ENCODE results near the gene PTPDC1.
"Not testable (repeated sequence)": the region's sequence is repeated elsewhere in the genome, so short reads cannot be mapped to it uniquely, and the experiment has no call there.

The PTPDC1 gene

GRCh38 chr9:94101162-94101853 is 17.0 kb downstream of the PTPDC1 start:
- no peak overlapping the region for H3K27ac ChIP-seq

GRCh38 chr9:94108584-94108983 is 24.3 kb downstream of the PTPDC1 start:
- TF ChIP-seq POLR2AphosphoS5 (IDR thresholded peaks at IDR 0.05; ENCODE audit: borderline replicate concordance, low read depth, low read length) (no peak), EZH2 (IDR thresholded peaks at IDR 0.05) (no peak), FOXP2 (optimal IDR thresholded peaks at IDR 0.05; ENCODE audit: control extremely low read depth, extremely low read length, insufficient read depth) (no peak)
- Histone ChIP-seq H3K9me3 (ENCODE audit: low read depth, low read length) (no peaks in the 10 kb centered on the region), H3K36me3 (ENCODE audit: insufficient read depth, low read length) (no peaks in the 10 kb centered on the region), H3K4me3 (no peak overlapping the region), H3K27ac (no peak overlapping the region), H3K9ac (ENCODE audit: insufficient read length) (no peak overlapping the region)
- DNase-seq (ENCODE audit: low read depth, low spot score) = no peak

More at GRCh38 chr9:94101162-94101853, 17.0 kb downstream of the PTPDC1 start:
- TF ChIP-seq POLR2AphosphoS5 (IDR thresholded peaks at IDR 0.05; ENCODE audit: borderline replicate concordance, low read depth, low read length) = no peak
- TF ChIP-seq EZH2 (IDR thresholded peaks at IDR 0.05) = no peak
- TF ChIP-seq FOXP2 (optimal IDR thresholded peaks at IDR 0.05; ENCODE audit: control extremely low read depth, extremely low read length, insufficient read depth) = no peak
- Histone ChIP-seq H3K9ac (ENCODE audit: insufficient read length) (no peak overlapping the region), H3K36me3 (ENCODE audit: insufficient read depth, low read length) (no peaks in the 10 kb centered on the region), H3K9me3 (ENCODE audit: low read depth, low read length) (no peaks in the 10 kb centered on the region), H3K4me3 (no peak overlapping the region)
- DNase-seq (ENCODE audit: low read depth, low spot score) = no peak

- Histone ChIP-seq H3K9ac (ENCODE audit: insufficient read length) (no peak overlapping the region), H3K9me3 (ENCODE audit: low read depth, low read length) (no peaks in the 10 kb centered on the region), H3K4me3 (no peak overlapping the region), H3K36me3 (ENCODE audit: insufficient read depth, low read length) (no peaks in the 10 kb centered on the region), H3K27ac (no peak overlapping the region)
- no peak for TF ChIP-seq POLR2AphosphoS5 (IDR thresholded peaks at IDR 0.05; ENCODE audit: borderline replicate concordance, low read depth, low read length)
- no peak for TF ChIP-seq EZH2 (IDR thresholded peaks at IDR 0.05)
- TF ChIP-seq FOXP2 (optimal IDR thresholded peaks at IDR 0.05; ENCODE audit: control extremely low read depth, extremely low read length, insufficient read depth) = no peak
- DNase-seq (ENCODE audit: low read depth, low spot score) = no peak
Observed at GRCh38 chr9:94110821-94111252, 26.6 kb downstream of the PTPDC1 start.

- H3K4me3 ChIP-seq = no peak overlapping the region
- H3K27ac ChIP-seq = no peak overlapping the region
- TF ChIP-seq POLR2AphosphoS5 (IDR thresholded peaks at IDR 0.05; ENCODE audit: borderline replicate concordance, low read depth, low read length) (no peak), EZH2 (IDR thresholded peaks at IDR 0.05) (no peak), FOXP2 (optimal IDR thresholded peaks at IDR 0.05; ENCODE audit: control extremely low read depth, extremely low read length, insufficient read depth) (no peak)
- H3K9ac ChIP-seq (ENCODE audit: insufficient read length) = no peak overlapping the region
- no peak for DNase-seq (ENCODE audit: low read depth, low spot score)
- no peaks in the 10 kb centered on the region for H3K9me3 ChIP-seq (ENCODE audit: low read depth, low read length)
- no peaks in the 10 kb centered on the region for H3K36me3 ChIP-seq (ENCODE audit: insufficient read depth, low read length)
Observed at GRCh38 chr9:94111446-94111845, 27.2 kb downstream of the PTPDC1 start.

- Histone ChIP-seq H3K9ac (ENCODE audit: insufficient read length) (no peak overlapping the region), H3K27ac (no peak overlapping the region), H3K4me3 (no peak overlapping the region), H3K36me3 (ENCODE audit: insufficient read depth, low read length) (no peaks in the 10 kb centered on the region), H3K9me3 (ENCODE audit: low read depth, low read length) (no peaks in the 10 kb centered on the region)
- TF ChIP-seq POLR2AphosphoS5 (IDR thresholded peaks at IDR 0.05; ENCODE audit: borderline replicate concordance, low read depth, low read length) = no peak
- no peak for TF ChIP-seq FOXP2 (optimal IDR thresholded peaks at IDR 0.05; ENCODE audit: control extremely low read depth, extremely low read length, insufficient read depth)
- TF ChIP-seq EZH2 (IDR thresholded peaks at IDR 0.05) = no peak
- no peak for DNase-seq (ENCODE audit: low read depth, low spot score)
Observed at GRCh38 chr9:94112716-94113465, 28.6 kb downstream of the PTPDC1 start.

- not testable (repeated sequence) for DNase-seq (ENCODE audit: low read depth, low spot score); H3K4me3 ChIP-seq; H3K27ac ChIP-seq; H3K36me3 ChIP-seq (ENCODE audit: insufficient read depth, low read length); H3K9ac ChIP-seq (ENCODE audit: insufficient read length); H3K9me3 ChIP-seq (ENCODE audit: low read depth, low read length)
Observed at GRCh38 chr9:94120088-94120487, 35.8 kb downstream of the PTPDC1 start.

GRCh38 chr9:94120854-94121376 is 36.7 kb downstream of the PTPDC1 start:
- no peak overlapping the region for H3K27ac ChIP-seq
- no peaks in the 10 kb centered on the region for H3K9me3 ChIP-seq (ENCODE audit: low read depth, low read length)
- no peak for DNase-seq (ENCODE audit: low read depth, low spot score)
- H3K36me3 ChIP-seq (ENCODE audit: insufficient read depth, low read length) = no peaks in the 10 kb centered on the region
- no peak overlapping the region for H3K9ac ChIP-seq (ENCODE audit: insufficient read length)
- no peak for TF ChIP-seq POLR2AphosphoS5 (IDR thresholded peaks at IDR 0.05; ENCODE audit: borderline replicate concordance, low read depth, low read length)
- TF ChIP-seq FOXP2 (optimal IDR thresholded peaks at IDR 0.05; ENCODE audit: control extremely low read depth, extremely low read length, insufficient read depth) = no peak
- no peak for TF ChIP-seq EZH2 (IDR thresholded peaks at IDR 0.05)
- H3K4me3 ChIP-seq = no peak overlapping the region

GRCh38 chr9:94126844-94127243 is 42.6 kb downstream of the PTPDC1 start:
- H3K36me3 ChIP-seq (ENCODE audit: insufficient read depth, low read length) = no peaks in the 10 kb centered on the region
- H3K9me3 ChIP-seq (ENCODE audit: low read depth, low read length) = no peaks in the 10 kb centered on the region
- no peak for TF ChIP-seq POLR2AphosphoS5 (IDR thresholded peaks at IDR 0.05; ENCODE audit: borderline replicate concordance, low read depth, low read length)
- DNase-seq (ENCODE audit: low read depth, low spot score) = no peak
- no peak overlapping the region for H3K9ac ChIP-seq (ENCODE audit: insufficient read length)
- H3K4me3 ChIP-seq = no peak overlapping the region
- H3K27ac ChIP-seq = no peak overlapping the region

All from SK-N-MC (cell line).